ENCODE measurements around the gene NFIX. TPM values are rescaled to one million over a fixed set of nuclear protein-coding genes. Genes with fewer than 3 reads are reported as not detected.

Gene NFIX
- total and polyA plus RNA-seq, 12 donors = 16.8 to 162 (median 138) TPM

DNA sequence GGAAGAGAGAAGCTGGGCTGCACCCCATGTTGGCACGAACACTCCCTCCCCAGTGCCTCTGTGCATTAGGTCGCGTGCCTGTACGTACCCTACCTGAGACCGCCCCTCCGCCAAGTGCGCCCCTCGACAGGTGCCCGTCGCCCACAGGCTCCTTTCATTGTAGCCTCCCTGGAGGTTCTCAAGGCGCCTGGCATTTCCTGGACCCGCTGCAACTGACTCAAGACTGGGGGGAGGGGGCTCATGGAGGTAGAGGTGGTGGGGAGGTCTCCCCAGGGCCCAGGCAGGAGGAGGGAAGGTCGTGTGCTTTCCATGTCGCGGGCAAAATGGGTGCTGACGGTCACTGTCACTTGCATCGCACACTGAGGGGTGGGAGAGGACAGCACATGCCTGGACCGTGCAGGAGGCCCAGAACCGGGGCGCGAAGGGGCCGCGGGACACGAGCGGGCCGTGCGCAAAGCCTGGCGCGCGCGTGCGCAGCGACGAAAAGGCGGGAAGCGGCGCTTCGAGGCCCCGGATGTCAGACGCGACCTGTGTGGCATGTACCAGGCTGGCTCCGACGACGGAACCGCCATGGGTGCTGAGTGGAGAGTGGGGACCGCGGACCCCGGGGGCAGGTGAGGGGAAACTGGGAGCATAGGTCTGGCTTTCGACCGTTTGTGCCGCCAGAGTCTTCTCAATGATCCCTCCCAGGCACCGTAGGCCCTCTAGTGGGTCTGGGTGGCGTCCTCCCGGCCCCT lies 16.5 kb downstream of the NFIX start:
- TF ChIP-seq, protein P1, sequence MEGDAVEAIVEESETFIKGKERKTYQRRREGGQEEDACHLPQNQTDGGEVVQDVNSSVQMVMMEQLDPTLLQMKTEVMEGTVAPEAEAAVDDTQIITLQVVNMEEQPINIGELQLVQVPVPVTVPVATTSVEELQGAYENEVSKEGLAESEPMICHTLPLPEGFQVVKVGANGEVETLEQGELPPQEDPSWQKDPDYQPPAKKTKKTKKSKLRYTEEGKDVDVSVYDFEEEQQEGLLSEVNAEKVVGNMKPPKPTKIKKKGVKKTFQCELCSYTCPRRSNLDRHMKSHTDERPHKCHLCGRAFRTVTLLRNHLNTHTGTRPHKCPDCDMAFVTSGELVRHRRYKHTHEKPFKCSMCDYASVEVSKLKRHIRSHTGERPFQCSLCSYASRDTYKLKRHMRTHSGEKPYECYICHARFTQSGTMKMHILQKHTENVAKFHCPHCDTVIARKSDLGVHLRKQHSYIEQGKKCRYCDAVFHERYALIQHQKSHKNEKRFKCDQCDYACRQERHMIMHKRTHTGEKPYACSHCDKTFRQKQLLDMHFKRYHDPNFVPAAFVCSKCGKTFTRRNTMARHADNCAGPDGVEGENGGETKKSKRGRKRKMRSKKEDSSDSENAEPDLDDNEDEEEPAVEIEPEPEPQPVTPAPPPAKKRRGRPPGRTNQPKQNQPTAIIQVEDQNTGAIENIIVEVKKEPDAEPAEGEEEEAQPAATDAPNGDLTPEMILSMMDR (IDR thresholded peaks at IDR 0.05) = no peak
- Histone ChIP-seq H3K27ac (peak overlapping the region in 9 of 10 donors; percentile 46 to 96 (median 80)), H3K9me3 (no peaks in the 10 kb centered on the region), H3K27me3 (peaks cover 0 to 64% (median 0%) of the 10 kb centered on the region in 7 donors), H3K36me3 (peaks cover 0 to 8% (median 0%) of the 10 kb centered on the region in 9 donors), H3K4me3 (peak overlapping the region in 4 of 10 donors; percentile 34 to 46 (median 42)), H3K4me1 (peaks cover 39 to 100% (median 82%) of the 10 kb centered on the region in 9 donors)
- WGBS, 2 donors = 36 to 64% methylated on average over 54 of the region's 54 CpGs
- no peak for ATAC-seq
- intact Hi-C loops (cut with DNase I) = no loop called here
- no peak for DNase-seq

DNA sequence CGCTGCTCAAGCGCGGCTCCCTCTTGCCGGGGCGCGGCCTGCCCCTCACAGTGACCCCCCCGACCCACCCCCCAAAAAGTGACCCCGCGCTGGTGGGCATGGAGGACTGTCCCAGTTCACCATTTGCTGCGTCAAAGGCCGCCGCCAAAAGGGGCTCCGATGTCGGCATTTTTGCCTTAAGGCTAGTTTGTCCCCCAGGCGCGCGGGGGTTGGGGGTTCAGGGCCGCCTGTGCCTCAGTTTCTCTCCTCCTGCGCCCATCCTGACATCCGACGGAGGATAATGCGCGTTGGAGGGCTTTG lies 17.1 kb downstream of the NFIX start:
- TF ChIP-seq, protein P1 (IDR thresholded peaks at IDR 0.05) = no peak
- DNase-seq = no peak
- H3K27ac ChIP-seq = peak overlapping the region; percentile 46 to 96 (median 79)
- H3K27me3 ChIP-seq = peaks cover 0 to 64% (median 0%) of the 10 kb centered on the region in 7 donors
- H3K9me3 ChIP-seq = no peaks in the 10 kb centered on the region
- H3K4me1 ChIP-seq = peaks cover 41 to 100% (median 85%) of the 10 kb centered on the region in 9 donors
- WGBS, 2 donors = 24 to 44% methylated on average over 23 of the region's 23 CpGs
- H3K4me3 ChIP-seq = peak overlapping the region in 9 of 10 donors; percentile 21 to 49 (median 42)
- ATAC-seq = no peak
- intact Hi-C loops (cut with DNase I) = no loop called here
- H3K36me3 ChIP-seq = peaks cover 0 to 8% (median 0%) of the 10 kb centered on the region in 9 donors

DNA sequence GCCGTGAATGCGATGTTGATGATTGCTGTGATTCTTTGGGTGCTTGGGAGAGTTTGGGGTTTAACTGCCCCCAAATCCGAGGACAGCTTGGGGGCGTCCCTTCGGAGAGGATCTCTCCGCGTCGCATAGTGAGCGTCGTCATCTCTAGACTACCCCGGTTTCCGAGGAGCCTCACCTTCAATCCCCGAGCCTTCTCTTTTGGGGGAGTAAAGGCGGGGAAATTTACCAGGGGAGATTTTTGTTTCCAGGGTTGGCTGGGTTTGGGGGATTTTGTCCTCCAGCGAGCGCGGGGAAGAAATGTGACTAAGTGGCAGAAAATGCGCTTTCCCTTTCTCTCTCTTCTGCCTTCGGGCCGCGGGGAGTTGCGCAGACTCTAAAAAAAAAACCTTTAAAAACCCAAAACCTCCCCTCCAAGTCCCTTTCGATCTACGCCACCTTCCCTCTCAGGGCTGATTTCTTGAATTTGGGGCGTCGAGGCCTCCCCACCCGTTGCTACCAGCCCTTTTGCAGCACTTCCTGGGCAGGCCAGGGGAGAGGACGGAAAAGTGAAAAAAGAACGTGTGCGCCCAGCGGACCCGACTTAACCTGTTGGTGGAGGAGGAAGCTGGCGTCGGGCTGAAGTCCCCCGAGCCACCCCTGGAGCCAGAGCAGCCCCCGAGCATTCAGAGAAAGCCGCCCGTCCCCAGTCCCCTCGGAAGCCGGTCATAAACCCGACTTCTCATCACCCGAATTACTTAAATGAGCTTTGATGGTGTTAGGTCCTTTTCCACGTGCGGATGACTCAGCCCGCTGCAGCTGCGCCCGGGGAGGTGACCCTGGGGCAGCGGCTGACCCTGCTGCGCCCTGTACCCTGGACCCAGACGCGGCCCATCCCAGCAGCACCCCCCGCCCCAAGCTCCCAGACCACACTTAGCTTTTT lies 17.7 kb downstream of the NFIX start:
- TF ChIP-seq, protein P1 (IDR thresholded peaks at IDR 0.05) = no peak
- ATAC-seq (peak in 6 of 8 donors; percentile 26 to 52 (median 42)), DNase-seq (peak in 1 of 2 donors; percentile 57)
- peaks cover 0 to 64% (median 0%) of the 10 kb centered on the region in 7 donors for H3K27me3 ChIP-seq
- intact Hi-C loops (cut with DNase I) = no loop called here
- peaks cover 0 to 8% (median 0%) of the 10 kb centered on the region in 9 donors for H3K36me3 ChIP-seq
- H3K27ac ChIP-seq = peak overlapping the region; percentile 46 to 96 (median 79)
- WGBS, 2 donors = 32 to 37% methylated on average over 52 of the region's 52 CpGs
- H3K9me3 ChIP-seq = no peaks in the 10 kb centered on the region
- H3K4me3 ChIP-seq = peak overlapping the region in 9 of 10 donors; percentile 21 to 49 (median 42)
- peaks cover 43 to 100% (median 85%) of the 10 kb centered on the region in 9 donors for H3K4me1 ChIP-seq

DNA sequence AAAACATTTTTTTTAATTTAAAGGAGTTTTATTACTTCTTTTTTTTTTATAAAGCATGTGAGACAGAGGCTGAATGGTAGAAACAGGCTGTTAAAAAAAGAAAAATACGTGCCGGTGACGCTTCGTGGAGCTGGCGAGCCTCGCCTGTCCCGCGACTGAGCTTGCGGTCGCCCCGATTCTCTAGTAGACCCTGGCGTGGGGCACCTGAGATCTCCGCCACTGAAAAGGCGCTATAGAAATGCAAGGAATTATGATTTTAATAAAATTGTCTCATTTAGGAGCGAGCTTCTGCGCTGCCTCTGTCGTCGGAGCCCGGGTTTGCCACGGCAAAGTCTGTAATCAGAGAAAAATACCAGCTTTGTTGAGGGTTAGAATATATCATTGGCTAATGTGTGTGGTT lies 18.4 kb downstream of the NFIX start:
- H3K27ac ChIP-seq = peak overlapping the region; percentile 46 to 96 (median 79)
- WGBS, 2 donors = 67 to 70% methylated on average over 20 of the region's 20 CpGs
- intact Hi-C loops (cut with DNase I) = no loop called here
- H3K9me3 ChIP-seq = no peaks in the 10 kb centered on the region
- peaks cover 0 to 64% (median 0%) of the 10 kb centered on the region in 7 donors for H3K27me3 ChIP-seq
- peaks cover 0 to 6% (median 0%) of the 10 kb centered on the region in 9 donors for H3K36me3 ChIP-seq
- ATAC-seq (no peak), DNase-seq (no peak)
- TF ChIP-seq, protein P1 (IDR thresholded peaks at IDR 0.05) = no peak
- H3K4me1 ChIP-seq = peaks cover 42 to 100% (median 86%) of the 10 kb centered on the region in 9 donors
- peak overlapping the region in 9 of 10 donors; percentile 14 to 49 (median 42) for H3K4me3 ChIP-seq

Data from heart right ventricle (tissue), 16 donors.